Activated effector memory CD4-positive, alpha-beta T cell treated with anti-CD3 and anti-CD28 coated beads, Interleukin-2, amount 50 U/mL, for 16 hours (primary cell): ENCODE measurements around the gene ST3GAL4.
"Not testable (repeated sequence)": the region's sequence is repeated elsewhere in the genome, so short reads cannot be mapped to it uniquely, and the experiment has no call there.

Source experiments
- DNase-seq: peaks from one replicate; pipeline ENCODE4 v3.0.0-alpha.2; 2020

The ST3GAL4 gene

DNA sequence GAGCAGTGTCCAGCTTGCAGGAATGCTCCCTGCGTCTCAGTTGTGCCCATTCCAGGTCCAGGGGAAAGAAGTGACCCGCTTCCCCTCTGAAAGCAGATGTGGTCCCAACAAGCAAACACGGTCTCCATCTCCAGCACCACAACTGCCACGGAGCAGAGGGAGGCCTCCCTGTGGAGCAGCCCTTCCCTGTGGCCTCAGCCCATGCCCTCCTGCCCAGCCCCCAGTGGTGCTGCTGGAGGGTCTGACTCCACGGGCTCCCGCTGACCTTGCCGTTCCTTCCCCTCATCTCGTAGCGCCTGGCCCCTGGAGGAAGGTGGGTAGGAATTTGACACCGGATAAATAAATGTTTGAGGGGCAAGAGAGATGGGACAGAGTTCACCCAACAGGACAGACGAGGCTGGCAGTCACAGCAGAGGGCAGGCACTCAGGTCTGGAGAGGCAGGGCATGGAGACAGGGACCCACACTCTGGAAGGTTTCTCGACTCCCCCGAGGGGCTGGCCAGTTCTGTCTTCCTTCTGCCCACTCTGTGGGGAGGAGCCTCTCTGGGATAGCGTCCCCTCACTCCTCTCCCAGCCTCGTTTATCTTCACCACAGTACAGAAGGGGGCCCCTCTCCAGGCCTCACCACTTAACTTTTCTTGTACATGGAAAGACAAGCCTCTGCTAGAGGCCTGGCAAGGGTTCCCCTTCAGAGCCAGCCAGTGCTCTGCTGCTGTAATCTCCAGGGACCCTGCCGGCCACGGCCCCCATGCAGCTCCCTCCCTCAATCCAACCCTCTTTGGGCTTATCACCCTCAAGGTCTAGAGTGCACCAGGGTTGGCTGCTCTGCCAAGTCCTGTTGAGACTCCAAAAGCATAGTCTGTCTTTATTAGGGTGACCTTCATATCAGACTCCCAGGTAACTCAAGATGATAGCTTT, 7.5 kb upstream of the ST3GAL4 start:
- DNase-seq: no peak

DNA sequence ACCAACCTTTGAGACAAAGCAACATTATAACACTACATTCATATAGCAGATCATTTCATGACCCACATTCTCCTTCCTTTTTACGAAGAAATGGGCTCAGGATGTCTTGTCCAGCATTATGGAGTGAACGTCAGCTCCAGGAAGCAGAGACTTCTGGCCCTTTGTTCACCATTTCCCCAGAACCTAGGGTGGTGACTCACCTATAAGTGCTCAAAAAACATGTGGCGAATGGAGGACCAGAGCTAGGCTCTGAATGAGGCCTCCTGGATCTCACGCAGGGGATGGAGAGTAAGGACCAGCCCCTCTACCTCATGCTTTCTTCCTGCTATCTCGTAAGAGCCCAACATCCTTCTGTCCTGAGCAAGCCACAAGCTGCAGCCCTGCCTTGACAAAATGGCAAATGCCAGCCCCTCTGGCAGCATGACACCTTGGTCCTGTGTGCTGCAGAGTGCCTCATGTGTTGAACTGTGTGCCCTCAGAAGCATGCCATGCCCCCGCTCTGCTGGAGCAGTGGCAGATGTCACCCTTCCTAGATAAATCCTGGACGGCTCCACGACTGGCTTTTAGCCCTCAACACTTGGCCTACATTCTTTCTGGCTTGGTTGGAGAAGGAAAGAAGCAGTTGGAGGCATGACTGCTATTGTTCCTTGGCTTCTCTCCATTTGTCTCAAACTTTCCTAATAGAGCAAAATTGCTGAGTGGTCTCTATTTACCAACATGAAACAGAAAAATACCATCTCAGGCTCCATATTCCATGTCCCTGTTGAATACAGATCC, 6.5 kb upstream of the ST3GAL4 start:
- no peak for DNase-seq

DNA sequence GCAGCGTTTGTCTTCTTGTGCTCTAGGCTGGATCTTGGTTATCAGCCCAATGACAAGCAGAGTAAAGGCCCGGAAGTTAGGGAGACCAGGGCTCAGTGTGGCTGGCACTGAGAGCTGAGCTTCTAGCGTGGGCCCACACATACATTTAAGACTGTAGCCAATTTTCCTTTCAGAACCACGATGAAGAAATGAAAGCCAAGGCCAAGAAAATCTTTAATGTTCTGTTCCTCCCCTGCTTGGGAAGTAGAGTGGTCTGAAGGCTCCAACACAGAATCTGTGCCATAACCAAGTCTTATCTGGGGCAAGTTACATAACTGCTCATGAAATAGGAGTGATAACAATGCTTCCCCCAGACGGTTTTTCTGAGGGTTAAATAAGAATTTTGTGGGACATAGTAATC, 4.7 kb upstream of the ST3GAL4 start:
- DNase-seq: no peak

DNA sequence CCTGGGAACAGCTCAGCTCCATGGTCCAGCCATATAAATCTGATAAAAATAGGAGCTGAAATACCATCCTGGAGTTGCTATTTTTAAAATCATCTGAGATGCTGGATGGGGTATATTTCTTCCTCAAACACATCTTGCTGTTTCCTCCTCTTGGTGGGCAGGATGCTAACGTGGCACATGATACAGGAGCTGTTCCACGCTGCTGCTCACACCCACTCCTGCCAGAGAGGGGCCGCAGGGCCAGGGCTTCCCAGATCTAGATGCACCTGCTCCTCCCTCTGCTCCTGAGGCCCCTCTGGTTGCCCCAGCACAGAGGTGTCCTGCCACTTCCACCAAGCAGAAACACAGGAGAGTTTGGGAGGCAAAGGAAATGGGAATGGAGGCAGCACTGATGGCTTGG, 3.3 kb upstream of the ST3GAL4 start:
- DNase-seq: no peak

DNA sequence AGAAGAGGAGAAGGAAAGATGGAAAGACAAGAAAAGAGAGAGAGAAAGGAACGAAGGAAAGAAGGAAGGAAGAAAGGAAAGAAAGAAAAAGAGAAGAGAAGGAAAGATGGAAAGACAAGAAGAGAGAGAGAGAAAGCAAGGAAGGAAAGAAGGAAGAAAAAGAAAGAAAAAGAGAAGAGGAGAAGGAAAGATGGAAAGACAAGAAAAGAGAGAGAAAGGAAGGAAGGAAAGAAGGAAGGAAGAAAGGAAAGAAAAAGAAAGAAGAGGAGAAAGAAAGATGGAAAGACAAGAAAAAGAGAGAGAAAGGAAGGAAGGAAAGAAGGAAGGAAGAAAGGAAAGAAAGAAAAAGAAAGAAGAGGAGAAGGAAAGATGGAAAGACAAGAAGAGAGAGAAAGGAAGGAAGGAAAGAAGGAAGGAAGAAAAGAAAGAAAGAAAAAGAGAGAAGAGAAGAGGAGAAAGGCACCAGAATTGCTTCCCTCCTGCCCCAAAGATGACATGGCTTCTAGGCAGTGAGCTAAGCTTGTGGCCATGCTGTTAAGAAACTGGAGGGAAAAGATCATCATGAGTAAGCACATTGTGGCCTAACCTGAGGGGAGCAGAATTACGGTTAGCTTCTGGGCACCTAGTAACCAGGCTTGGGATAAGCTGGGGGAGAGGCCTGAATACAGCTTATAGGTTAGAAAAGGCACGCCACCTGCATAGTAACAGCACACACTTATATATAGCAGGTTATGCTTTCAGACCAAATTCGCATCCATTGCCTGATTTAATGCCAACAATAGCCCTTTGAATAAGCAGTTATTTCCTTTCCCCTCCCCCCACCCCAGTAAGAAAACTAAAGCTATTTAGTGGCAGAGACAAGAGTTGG, 2.3 kb upstream of the ST3GAL4 start:
- DNase-seq: no peak

DNA sequence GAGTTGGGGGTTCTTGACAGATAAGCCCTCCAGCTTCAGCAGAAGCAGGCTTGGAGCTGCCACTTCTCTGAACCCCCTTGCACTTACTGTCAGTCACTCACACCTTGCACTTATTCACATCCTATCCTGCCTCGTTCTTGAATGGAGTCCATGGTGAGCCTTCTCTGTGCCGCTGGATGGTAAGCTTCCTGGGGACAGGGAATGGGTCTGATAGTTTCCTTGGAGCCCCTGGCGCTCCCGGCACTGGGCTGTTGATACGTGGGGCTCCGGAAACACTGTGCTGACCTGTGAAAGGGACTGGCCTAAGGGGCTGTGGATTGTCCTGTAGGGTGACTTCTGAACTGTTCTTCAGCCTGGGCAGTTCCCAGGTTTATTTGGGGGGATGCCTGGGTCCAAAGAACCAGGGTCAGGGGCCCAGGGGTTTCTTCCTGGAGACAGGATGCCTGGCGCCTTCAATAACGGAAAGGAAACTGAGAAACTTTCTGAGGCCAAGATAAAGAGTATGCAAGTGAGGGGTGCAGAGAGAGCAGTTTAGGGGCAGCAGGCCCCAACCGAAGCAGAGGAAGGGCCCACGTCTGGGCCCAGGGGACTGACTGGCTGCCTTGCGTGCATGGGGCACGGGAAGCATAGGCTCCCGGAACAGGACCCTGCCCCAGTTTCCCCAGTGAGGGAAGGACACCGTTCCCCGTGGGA, 709 bp upstream of the ST3GAL4 start:
- no peak for DNase-seq

DNA sequence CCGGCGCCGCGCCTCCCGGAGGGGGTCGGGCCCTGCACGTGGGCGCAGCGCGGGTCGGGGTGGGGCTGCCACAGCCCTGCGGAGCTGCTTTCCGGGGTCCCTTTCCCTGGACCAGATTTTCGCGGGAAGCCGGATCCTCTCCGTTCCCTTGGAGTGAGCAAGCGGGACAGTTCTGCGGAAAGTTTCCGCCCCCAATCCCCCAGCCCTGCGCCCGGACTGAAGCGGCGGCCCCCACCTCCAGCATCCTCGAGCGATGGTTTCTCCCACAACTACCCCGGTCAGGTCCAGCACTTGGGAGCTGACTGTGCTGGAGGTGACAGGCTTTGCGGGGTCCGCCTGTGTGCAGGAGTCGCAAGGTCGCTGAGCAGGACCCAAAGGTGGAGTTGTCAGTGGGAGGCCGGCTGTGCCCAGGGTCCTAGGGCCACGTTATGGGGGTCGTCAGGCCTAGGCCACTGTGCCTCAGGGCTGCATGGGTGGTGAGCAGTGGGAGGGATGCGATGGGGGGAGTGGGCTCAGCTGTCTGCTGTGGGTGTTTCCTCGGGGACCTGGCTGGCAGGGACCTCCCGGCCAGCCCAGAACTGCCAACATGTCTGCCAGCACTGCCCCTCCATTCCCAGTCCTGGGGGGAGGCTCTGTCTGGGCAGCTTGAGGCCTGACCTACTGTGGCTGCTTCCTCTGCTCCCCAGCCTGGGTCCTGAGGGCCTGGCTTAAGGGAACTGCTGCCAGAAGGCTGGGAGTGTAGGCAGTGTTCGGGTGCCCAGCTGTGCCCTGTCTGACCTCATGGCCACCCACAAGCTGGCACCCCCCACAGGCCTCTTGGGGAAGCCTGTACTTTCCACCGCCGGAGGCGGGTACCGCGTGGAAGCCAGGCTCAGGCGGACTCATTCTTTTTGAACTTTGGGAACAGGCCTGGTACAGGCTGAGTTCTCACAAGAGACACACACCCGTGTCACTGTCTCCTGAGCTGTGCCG, 726 bp downstream of the ST3GAL4 start:
- DNase-seq: no peak

DNA sequence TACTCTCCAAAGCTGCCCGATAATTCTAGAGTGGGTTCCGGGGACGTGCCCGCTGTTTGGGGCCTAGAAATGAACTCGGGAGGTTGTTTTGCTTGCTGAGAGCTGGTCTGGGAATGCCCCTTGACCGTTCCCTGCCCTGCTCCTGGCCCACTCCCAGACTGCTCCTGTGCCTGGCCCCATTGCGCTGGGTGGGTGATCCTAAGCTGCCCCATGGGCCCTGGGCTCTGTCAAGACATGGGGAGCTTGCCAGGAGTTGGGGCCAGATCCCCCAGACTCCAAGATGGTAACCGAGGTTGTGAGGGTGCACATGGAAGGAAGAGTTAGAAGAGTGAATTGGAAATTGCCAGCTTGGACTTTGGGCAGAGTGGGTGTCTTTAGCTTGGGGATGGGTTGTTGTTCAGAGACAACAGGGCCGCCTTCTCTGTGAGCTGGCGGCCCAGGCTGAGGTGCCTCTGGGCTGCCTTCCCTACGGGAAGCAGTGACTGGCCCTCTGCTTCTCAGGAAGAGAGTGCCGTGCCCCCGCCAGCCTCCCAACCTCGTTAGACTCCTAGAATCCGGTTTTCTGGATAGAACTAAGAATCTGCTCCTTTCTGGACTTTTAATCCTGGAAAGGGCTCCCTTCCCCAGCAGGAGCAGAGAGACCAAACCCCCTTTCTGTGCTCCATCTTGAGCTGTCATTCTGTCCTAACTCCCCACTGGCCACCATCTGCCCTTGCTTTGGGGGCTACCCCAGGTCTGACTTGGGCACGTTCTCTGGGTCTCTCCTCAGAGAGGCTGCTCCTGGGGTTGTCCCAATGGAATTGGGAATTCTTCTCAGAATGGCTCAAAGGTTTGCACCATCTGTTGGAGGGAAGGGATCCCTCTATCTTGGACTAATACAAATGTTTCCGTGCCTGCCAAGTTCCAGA, 1.8 kb downstream of the ST3GAL4 start:
- DNase-seq: no peak

DNA sequence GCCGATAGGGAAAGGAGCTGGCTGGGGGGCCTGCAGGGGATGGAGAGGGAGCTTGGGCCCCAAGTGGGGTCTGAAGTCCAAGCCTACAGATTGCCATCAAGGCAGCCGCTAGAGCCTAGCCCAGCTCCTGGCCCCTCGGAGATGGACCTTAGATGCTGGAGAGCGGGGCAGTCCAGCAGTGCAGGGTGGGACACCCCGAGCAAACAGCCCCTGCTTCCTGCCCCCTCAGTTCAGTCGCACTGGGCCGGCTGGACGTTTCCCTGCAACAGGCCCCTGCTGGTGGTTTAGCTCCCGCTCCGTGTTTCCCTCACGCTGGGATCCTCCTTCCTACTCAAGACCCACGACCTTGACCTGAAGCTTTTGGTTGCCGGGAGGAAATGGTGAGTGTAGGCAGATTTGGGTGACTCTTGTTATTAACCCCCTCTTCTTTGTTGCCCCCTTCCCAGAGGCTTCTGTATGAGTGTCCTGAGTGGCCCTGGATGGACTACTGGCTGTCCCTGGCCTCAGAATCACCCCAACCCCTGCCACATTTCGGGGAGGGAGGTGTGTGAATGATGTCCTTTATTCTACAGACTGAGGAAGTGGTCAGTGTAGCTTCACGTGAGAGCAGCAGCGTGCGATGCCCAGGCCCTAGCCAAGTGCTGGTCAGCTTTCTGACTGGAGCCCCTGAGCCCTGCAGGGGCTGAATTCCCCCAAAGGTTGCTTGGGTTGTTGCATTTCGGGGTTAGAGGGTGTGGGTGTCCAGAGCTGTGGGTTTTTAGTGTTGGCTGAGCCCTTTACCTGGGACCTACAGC, 2.7 kb downstream of the ST3GAL4 start:
- no peak for DNase-seq

DNA sequence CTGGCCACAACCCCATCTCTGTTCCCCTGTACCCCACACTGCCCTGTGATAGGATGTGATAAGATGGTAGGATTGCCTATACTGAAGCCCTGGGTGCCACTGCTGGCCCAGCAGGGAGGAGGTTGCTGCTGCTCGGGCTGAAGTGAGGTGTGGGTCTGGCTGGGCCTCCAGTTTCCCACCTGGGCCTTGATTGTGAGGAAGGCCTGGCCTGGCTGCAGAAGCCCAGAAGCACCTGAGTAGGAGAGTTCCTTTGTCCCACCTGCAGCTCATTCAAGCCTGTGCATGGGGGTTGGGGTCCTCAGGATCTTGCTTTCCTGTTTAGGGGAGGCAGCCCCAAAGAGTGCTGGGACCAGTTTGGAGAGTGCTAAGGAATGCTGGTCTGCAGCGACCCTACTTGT, 3.3 kb downstream of the ST3GAL4 start:
- no peak for DNase-seq

DNA sequence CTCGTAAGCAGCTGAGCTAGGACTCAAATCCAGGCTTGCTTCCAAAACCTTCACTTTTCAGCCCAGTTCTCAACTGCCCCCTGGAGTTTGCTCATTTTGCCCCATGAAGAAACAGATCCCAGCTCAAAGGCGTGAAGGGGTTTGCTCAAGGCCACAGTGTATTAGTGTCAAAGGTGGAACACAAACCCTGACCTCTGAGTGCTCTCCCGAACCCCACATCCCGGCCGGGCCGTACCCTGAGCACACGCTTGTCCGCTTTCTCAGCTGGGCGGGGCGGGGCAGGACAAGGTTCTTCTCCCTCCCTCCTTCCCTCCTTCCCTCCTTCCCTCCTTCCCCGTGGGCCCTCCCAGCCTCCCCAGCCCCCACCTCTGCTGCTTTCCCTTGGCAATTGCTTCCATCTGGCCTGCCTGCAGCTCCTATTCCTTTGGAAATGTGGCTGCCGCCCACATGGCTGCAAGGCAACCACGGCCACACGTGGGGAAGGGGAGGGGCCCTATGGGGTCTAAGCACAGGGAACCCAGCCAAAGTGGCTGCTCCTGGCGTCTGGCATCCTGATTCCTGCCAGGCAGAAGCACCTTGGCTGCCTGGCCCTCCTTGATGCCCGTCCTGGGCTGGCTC, 4.1 kb downstream of the ST3GAL4 start:
- no peak for DNase-seq

DNA sequence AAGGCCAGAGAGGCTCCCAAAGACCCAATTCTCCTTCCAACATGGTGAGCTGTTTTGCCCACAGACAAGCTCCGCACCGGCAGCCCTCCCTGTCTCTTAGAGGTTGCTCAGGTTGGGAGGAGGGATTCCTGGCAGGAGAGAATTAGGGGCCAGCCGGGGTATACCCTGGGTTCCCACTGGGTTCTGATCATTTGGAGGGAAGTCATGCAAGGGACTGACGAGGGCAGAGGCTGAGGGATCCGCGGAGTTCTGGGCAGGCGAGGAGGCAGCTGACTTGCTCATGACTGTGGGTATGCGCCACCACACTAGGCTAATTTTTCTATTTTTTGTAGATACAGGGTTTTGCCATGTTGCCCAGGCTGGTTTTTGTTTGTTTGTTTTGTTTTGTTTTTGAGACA, 4.6 kb downstream of the ST3GAL4 start:
- no peak for DNase-seq

DNA sequence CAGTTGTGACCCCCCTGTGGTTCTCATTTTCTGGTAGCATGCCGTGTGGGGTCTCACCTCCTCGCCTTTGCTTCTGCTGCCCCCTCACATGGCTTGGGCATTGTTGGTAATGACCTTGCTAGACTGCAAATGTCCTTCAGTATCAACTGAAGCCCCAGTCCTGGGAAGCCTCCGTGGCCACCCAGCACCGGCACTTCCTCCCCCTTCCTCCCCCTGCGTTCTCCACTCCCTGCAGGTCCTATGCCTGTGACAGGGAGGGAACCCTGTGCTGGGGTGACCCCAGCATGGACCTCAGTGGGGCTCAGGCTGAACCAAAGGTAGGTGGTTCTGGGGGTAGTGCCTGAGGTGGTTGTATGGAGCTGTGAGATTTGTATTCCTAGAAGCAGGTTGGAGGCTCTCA, 5.9 kb downstream of the ST3GAL4 start:
- DNase-seq: no peak

DNA sequence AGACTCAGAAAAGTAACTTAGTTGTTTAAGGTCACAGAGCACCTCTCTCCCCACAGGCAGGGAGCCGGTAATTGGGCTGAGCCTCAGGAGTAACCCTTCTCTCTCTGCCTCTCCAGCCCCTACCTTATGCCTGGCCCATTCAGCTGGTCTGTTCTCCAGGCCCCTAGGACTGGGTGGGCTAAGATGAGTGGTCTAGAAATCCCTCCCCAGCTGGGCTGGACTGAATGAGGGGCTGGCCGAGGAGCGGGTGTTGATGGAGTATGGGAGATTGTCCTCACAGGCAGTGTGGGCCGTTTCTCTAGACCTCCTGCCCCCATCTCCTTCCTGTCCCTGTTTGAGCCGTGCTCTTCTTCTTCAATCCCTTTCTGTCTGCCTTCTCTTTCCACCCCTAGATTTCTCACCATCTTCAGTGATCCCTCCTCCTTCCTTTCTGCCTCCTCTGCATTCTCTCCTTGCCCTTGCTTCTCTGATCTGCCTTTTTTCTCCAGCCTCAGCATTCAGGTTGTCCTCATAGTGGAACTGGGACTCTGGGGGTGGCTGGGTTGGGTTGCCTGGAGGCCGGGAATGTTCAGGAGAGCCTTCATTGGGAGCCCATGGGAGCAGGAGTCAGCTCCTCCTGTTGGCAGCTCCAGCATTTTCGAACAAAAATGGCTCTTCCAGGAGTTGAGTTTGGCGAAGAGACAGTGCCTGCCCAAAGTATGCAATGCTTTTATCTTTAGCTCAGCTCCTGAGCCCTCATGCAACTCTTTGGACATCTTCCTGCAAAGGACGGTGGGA, 7.6 kb downstream of the ST3GAL4 start:
- no peak for DNase-seq

DNA sequence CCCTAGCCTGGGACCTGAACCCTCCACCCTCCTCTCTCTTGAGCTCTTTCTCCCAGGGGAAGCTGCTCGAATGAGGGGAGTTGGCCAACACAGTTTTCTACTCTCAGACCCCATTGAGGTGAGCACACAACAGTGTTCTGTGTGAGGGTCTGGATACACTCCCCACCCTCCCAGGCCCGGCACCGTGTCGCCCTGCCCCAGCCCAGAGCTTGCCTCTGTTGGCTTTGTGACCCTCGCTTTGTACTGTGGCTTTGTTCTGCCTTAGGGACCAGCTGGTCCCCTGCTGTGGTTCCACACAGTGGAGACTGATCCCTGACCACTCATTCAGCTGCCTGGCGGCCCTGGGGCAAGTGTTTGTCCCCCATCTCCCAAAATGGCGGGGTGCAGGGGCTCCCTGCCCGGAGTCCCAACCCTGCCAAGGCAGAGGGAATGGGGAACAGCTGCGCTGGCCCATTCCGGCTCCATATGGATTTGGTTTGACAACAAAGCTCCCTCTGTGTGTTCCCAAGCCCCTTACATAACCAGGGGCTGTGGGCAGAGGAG, 8.3 kb downstream of the ST3GAL4 start:
- DNase-seq: no peak

DNA sequence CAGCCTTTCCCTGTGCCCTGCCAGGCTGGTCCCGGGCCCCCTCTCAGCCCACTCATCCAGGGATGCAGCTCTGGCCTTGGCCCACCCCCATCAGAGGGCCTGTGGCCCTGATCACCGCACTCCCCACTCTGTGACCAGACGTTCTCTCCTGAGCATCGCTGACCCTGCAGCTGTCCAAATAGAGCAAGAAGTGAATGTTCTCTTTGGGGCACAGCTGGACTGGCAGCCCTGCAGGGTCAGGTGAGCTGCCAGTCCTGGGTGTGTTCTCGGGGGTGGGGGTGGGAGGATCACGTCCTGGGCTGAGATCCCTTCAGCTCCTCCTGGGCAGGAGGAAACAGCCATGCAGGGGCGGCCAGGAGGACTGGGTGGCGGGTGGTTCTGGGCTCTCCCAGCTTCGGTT, 9.2 kb downstream of the ST3GAL4 start:
- DNase-seq: not testable (repeated sequence)

DNA sequence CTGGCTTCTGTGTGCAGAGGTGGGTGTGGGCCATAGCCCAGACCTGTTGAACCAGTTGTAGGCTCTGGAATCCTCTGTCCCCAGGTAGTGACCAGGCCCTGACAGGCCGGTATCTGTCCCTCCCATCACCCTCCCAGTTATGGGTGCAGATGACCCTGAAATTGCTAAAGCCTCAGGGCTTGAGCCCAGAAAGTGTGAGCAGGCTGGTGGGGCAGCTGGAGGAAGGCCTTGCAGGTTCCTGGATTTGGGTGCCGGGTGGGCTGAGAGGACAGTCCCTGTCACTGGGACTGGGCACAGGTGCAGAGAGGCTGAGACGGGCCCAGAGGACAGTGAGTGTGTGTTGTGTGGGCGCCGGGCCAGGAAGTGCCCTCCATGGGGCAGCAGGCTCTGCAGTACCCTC, 10.0 kb downstream of the ST3GAL4 start:
- DNase-seq: peak; percentile 50
